Cardiac muscle cell (in vitro differentiated cells and primary cell): ENCODE data around the gene TARS2. TPM values are rescaled to one million over a fixed set of nuclear protein-coding genes. Genes with fewer than 3 reads are reported as not detected.

ENCODE experiments used
- DNase-seq, 2 donors: peaks; one replicate each; pipeline versions ENCODE4 v3.0.0 to v3.0.0-alpha.2; 2010 to 2017; ENCODE audit warnings: low read depth in 1 of 2, low spot score in 1 of 2
- H3K27ac ChIP-seq: fragments of 200-600 bp; sonication (generic); 2 replicates; pipeline ENCODE4 v1.5.1; 2016
- H3K27me3 ChIP-seq: fragments of 200-600 bp; sonication (generic); 2 replicates; pipeline ENCODE4 v1.6.0; 2016; ENCODE audit warnings: control low read depth
- H3K36me3 ChIP-seq: fragments of 200-600 bp; sonication (generic); 2 replicates; pipeline ENCODE4 v1.5.1; 2016; ENCODE audit warnings: control low read depth
- H3K4me1 ChIP-seq: fragments of 200-600 bp; sonication (generic); 2 replicates; pipeline ENCODE4 v1.8.1; 2017; ENCODE audit warnings: low read depth, mild to moderate bottlenecking, mixed run types
- H3K4me3 ChIP-seq: fragments of 200-600 bp; sonication (generic); 2 replicates; pipeline ENCODE4 v1.5.1; 2016; ENCODE audit warnings: mild to moderate bottlenecking
- H3K9me3 ChIP-seq: fragments of 200-600 bp; sonication (generic); 2 replicates; pipeline ENCODE4 v1.5.1; 2017; ENCODE audit warnings: low read depth, mild to moderate bottlenecking, control low read depth
- polyA plus RNA-seq: library from polyadenylated mRNA; unstranded; fragments of >200 nt; fragmentation: Nextera tagmentation; extraction: Ambion mirVana; gene quantifications from 2 replicates; pipeline ENCODE4 v1.2.1, GENCODE V29; 2016
- total RNA-seq: library from RNA; depleted of rRNA; stranded (reverse); fragments of >200 nt; gene quantifications from 2 replicates; pipeline ENCODE4 v1.2.3, GENCODE V29; 2016
- TF ChIP-seq, protein P1 (sequence below): IDR thresholded peaks from 2 replicates; pipeline ENCODE4 v1.5.1; 2012; ENCODE audit warnings: low read depth, mild to moderate bottlenecking, low read length

The TARS2 gene
- total and polyA plus RNA-seq, 2 experiments from 2014 or later: 35.7 to 46.8 TPM

- DNase-seq: no peak
- TF ChIP-seq, protein P1, sequence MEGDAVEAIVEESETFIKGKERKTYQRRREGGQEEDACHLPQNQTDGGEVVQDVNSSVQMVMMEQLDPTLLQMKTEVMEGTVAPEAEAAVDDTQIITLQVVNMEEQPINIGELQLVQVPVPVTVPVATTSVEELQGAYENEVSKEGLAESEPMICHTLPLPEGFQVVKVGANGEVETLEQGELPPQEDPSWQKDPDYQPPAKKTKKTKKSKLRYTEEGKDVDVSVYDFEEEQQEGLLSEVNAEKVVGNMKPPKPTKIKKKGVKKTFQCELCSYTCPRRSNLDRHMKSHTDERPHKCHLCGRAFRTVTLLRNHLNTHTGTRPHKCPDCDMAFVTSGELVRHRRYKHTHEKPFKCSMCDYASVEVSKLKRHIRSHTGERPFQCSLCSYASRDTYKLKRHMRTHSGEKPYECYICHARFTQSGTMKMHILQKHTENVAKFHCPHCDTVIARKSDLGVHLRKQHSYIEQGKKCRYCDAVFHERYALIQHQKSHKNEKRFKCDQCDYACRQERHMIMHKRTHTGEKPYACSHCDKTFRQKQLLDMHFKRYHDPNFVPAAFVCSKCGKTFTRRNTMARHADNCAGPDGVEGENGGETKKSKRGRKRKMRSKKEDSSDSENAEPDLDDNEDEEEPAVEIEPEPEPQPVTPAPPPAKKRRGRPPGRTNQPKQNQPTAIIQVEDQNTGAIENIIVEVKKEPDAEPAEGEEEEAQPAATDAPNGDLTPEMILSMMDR: no peak
- H3K27me3 ChIP-seq: no peaks in the 10 kb centered on the region
Observed at GRCh38 chr1:150530491-150531159, 43.4 kb downstream of the TARS2 start.

DNA sequence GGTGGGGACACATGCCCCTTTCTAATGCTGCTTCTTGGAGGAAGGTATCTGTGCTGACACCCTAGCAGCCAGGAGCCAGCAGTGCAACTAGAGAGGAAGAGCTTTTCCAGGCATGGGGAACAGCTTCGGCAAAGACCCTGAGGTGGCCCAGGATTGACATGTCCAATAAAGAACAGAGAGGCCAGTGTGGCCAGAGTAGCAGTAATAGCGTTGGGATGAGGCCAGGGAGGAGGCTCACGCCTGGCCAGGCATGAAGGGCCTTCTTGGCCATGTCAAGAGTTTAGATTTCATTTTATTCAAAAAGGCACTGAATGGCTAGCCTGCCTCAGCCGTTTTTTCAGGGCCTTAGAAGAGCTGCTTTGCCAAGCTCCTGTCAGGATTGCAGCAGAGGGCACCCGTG, 45.6 kb downstream of the TARS2 start:
- Histone ChIP-seq H3K9me3 (no peaks in the 10 kb centered on the region), H3K27ac (no peak overlapping the region), H3K27me3 (no peaks in the 10 kb centered on the region), H3K4me3 (no peak overlapping the region), H3K4me1 (peaks cover 5% of the 10 kb centered on the region), H3K36me3 (no peaks in the 10 kb centered on the region)
- no peak for DNase-seq
- TF ChIP-seq, protein P1: no peak

More at GRCh38 chr1:150530491-150531159, 43.4 kb downstream of the TARS2 start:
- no peak overlapping the region for H3K4me3 ChIP-seq
- no peaks in the 10 kb centered on the region for H3K9me3 ChIP-seq
- H3K36me3 ChIP-seq: no peaks in the 10 kb centered on the region
- peaks cover 5% of the 10 kb centered on the region for H3K4me1 ChIP-seq
- no peak overlapping the region for H3K27ac ChIP-seq

- Histone ChIP-seq H3K4me1 (peaks cover 12% of the 10 kb centered on the region), H3K4me3 (no peak overlapping the region), H3K27ac (no peak overlapping the region), H3K27me3 (no peaks in the 10 kb centered on the region), H3K36me3 (no peaks in the 10 kb centered on the region), H3K9me3 (no peaks in the 10 kb centered on the region)
- DNase-seq: no peak
- TF ChIP-seq, protein P1: no peak
Observed at GRCh38 chr1:150534002-150534401, 46.8 kb downstream of the TARS2 start.

DNA sequence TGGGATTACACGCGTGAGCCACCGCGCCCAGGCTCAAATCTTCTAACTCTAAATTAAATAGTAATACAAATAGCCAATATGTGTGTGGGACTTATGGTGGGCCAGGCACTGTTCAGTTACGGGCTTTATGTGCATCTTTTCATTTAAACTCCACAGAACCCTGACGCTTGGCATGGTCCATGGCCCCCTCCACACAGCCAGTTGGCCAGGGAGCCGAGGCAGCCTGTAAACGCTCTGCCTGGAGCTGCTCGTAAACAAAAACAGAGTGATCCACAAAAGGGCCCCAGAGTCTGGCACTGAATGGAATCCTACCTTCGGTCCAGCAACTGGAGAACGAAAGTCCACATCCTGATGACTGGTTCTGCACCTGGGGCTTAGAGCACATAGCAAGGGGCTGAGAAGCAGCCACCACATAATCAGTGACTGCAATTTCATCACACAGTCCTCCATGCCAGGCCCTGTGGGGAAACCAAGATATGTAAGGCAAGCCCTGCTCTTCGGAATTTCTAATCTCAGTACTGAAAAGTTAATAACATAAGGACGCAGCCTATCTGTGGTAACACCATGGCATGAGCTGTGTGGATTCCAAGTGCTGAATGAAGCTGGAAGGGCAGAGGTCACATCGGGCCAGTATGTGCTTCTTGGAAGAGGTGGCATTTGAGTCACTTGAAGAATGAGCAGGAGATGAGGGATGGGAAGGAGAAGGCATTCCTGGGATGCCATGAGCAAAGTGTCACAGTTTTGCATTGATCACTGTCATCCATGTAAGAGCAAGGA, 48.5 kb downstream of the TARS2 start:
- Histone ChIP-seq H3K4me3 (no peak overlapping the region), H3K9me3 (no peaks in the 10 kb centered on the region), H3K27me3 (no peaks in the 10 kb centered on the region), H3K4me1 (peaks cover 12% of the 10 kb centered on the region), H3K27ac (peak overlapping the region; percentile 45), H3K36me3 (no peaks in the 10 kb centered on the region)
- TF ChIP-seq, protein P1: no peak
- peak in 1 of 2 donors; percentile 62 for DNase-seq

DNA sequence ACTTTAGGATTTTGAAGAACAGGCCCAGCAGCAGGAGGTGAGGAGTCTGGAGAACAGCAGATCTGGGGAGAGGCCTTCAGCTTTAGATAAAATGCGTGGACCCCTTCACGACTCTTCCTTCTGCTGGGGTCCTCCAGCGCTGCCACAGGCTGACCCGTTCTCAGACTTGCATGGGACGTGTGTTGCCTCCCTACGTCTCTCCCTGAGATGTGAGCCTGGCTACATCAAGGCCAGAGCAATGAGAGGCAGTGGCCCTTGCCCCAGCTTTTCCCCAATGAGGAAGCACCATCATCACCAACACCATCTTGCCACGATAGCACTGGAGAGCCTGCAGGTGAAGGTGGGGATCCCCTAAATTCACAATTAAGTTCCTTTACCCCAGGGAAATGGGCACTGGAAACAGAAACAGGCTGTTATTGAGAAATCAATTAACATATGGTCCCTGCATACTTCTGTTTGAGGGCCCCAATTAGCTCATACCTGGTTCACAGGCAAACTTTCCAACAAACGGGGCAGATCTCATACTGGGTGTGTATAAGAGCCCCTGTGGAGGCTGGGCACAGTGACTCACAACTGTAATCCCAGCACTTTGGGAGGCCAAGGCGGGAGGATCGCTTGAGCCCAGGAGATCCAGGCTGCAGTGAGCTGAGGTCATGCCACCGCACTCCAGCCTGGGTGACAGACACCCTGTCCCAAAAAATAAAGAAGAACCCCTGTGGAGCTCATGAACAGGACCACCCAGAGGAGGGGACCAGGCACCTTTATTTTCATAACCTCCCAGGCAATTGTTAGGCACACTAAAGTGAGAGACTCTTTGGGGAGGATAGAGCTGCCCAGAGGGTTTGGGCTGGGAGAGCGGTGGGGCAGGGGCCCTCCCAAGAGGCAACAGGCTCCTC, 49.9 kb downstream of the TARS2 start:
- Histone ChIP-seq H3K9me3 (no peaks in the 10 kb centered on the region), H3K27ac (peak overlapping the region; percentile 88), H3K4me3 (no peak overlapping the region), H3K4me1 (peaks cover 12% of the 10 kb centered on the region), H3K36me3 (no peaks in the 10 kb centered on the region), H3K27me3 (no peaks in the 10 kb centered on the region)
- TF ChIP-seq, protein P1: no peak
- no peak for DNase-seq
